ENCODE data around the gene SLC31A2.

Gene SLC31A2

GRCh38 chr9:113151696-113152630 lies 1.2 kb downstream of the SLC31A2 start:
- no peak for DNase-seq

DNA sequence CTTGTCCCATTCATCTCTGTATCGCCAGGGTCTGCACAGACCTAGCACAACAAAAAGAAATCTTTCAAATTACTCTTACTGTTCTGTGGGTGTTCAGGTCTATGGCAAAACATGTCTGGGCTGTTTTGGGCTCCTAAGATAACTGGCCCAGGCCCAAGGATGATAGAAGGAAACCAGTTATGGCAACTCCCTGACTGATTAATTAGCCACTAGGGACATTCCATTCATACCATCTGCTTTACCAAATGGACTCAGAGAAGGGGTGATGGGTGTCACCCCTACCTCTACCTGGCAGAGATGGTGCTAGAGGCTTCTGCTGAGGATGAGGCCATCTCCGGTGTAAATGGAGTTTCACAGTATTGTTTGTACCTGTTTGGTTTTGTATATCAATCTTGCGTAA lies 1.9 kb downstream of the SLC31A2 start:
- DNase-seq = no peak

DNA sequence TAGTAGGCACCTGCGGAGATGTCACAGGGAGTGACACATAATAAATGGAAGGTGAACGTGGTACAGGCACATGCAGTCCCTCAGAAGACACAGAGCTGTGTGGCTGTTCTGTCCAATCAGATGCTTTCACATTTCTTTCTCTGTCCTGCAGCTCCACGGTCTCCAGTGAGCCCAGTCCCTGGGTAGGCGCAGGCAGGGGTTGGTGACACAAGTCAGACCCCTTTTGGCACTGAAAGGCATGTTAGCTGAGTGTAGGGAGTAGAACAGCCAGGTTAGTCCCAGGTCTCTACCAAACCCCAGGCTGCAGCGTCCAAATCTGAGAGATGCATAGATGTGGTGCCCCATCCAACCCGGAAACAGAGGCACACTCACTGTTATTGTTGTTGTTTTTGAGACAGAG lies 2.8 kb downstream of the SLC31A2 start:
- no peak for DNase-seq

GRCh38 chr9:113154471-113154870 lies 3.7 kb downstream of the SLC31A2 start:
- no peak for DNase-seq

- DNase-seq = no peak
Measured at GRCh38 chr9:113154946-113155345, 4.1 kb downstream of the SLC31A2 start.

DNA sequence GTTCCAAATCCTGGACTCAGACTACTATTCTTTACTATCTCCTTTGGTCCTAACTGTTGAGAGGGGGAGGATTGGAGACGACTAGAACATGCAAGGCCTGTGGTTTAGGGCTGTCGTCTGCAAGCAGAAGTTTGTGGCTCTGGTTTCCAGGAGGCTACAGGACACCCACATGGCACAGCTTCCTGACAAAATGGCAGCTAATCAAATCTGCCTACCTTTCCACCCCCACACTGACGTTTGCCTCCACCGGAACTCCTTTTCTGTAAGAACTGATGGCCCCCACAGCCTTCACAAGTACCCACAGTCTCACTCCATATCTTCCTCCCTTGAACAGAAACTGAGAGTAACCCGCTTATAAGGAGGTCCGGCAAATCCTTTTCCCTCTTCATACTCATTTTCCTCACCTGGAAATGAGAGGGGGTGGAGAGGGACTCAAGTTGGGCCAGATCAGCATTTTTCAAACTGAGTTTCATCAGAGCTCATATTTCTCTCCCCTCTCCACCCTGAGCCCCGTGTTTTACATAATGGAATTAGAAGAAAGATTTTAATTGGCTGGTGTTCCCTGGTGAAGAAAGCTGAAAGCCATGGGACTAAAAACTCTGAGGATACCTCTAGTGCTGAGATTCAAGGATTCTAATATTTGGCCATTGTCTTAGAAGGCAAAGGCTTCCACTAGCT lies 5.2 kb downstream of the SLC31A2 start:
- DNase-seq = no peak

DNA sequence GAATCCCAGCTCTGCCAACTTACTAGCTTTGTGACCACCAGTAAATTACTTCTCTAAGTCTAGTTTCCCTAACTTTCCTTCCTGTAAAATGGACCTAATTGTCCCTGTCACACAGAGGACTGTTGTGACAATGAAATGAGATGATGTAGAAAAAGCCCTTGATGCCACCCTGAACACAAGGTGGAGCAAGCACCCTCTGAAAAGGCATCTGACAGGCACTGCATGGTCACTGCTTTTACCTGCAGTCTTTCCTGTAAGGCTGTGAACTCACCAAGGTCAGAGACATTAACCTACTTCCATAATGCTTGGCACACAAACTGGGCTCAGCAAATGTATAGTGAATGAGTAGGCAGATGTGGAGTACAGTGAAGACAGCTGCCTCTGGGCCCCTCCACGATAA lies 6.1 kb downstream of the SLC31A2 start:
- no peak for DNase-seq

DNA sequence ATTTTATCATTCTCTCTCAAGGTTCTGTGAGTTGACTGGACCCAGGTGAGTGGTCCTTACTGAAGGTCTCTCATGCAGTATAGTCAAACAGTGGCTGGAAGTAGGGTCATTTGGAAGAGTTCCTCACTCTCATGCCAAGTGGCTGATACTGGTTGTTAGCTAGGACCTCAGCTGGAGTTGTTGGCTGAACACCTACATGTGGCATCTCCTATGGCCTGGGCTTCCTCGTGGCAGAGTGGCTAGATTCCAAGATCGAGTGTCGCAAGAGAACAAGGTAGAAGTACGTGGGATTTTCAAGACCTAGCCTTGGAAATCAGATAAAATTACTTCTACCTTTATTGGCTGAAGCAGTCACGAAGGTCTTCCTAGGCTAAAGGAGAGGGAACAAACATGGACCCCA lies 7.6 kb downstream of the SLC31A2 start:
- DNase-seq = no peak

DNA sequence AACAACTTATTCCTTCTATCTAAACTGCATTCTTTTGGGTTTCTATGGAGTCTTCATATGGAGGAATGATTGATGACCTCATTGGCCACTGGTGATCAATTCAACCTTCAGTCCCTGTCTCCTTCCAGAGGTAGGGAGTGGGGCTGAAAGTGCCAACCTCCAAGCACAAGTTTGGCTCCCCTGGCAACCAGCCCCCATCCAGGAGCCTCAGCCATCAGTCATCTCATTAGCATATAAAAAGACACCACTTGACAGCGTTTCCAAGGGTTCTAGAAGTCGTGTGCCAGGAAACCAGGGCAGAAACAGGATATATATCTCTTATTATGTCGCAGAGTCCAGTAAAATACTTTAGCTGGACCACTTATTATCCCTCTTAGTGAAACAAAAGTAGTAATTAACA lies 9.8 kb downstream of the SLC31A2 start:
- DNase-seq = no peak

DNA sequence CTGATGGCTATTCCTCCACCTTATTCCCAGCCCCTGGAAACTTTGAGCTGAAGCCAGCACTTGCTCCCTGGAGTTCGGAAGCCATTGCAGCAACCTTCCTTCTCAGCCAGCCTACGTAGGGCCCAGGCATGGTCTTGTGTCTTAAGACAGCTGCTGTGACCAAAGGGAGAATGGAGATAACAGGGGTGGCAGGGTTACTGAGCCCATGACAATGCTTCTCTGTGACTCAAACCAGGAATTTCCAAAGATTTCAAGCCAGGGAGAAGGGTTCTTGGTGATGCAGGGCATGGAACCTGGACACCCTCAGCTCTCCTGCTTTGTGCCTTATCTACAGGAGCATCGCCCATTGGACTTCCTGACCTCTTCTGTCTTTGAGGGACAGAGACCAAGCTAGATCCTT lies 12.2 kb downstream of the SLC31A2 start:
- no peak for DNase-seq

- DNase-seq = no peak
Measured at GRCh38 chr9:113164536-113165300, 13.9 kb downstream of the SLC31A2 start.

DNA sequence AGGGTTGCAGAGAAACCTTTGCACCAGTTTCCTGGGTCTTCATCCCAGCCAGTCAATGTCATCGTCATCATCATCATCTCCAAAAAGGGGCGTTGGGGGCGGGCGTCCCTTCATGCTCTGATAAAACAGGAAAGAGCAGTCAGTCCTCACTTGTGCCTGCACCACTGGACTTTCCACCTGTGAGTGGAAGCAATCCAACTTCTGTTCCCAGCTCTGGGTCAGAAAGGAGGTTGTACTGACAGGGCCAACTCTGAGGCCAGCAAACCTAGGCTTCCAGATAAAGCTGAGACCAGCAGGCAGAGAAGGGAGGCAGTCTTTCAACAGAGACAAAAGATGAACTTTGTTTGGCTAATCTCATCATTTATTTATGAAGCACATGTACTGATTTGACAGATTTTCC lies 15.2 kb downstream of the SLC31A2 start:
- no peak for DNase-seq

DNA sequence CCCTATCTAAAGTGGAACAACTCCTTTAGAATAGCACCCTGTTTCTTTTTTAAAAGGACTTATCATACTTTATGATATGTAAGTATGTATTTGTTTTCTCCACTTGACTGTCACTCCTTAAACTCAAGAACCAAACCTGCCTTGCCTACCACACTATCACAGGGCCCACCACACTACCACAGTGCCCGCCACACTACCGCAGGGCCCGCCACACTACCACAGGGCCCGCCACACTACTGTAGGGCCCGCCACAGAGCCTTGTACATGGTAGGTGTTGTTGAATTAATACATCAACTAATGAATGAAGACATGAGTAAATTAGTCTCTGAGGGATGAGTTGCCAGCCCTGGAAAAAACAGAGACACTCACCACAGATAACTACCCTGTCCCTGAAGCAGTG lies 18.0 kb downstream of the SLC31A2 start:
- DNase-seq = no peak

- DNase-seq = no peak
Measured at GRCh38 chr9:113173341-113173740, 22.5 kb downstream of the SLC31A2 start.

GRCh38 chr9:113176803-113177202 lies 26.0 kb downstream of the SLC31A2 start:
- no peak for DNase-seq

DNA sequence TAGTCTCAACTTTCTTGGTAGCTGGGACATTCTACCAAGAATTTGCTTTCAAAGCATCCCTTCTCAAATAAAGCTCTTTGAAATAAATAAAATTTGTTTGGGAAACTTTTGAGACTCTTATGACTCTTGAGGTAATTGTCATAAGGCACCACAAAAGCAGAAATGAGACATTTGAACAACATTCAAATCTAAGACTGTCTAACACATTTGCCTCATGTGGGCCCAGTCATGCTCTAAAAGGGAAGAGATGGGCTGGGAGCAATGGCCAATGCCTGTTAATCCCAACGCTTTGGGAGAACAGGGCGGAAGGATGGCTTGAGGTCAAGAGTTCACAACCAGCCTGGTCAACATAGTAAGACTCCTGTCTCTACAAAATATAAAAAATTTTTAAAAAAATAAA lies 26.4 kb downstream of the SLC31A2 start:
- no peak for DNase-seq

- no peak for DNase-seq
Measured at GRCh38 chr9:113178087-113178486, 27.3 kb downstream of the SLC31A2 start.

GRCh38 chr9:113179839-113180238 lies 29.0 kb downstream of the SLC31A2 start:
- DNase-seq = no peak

- no peak for DNase-seq
Measured at GRCh38 chr9:113181165-113181564, 30.4 kb downstream of the SLC31A2 start.

DNA sequence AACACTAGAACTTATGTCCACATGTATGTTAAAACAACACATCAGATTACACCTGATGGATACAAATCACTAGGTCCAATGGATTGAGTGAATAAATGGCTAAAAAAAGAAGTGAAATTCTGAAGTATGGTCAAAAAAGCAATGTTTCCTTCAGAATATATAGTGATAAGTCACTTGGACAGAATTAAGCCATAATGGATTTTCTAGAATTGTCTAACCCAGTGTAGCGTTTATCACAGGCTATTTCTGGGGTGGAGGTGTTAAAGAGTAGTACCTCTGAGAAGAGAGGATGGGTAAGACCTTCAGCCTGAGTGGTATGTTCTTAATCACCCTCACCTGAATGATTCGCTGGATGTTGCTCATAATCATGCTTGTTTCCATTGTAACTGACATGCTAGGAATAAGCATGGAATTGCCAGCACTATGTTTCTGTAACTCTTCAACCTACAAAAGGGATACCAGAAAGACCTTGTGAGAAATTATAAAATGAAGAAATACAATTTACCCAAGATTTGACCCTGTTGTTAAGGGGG lies 33.2 kb downstream of the SLC31A2 start:
- DNase-seq = no peak

DNA sequence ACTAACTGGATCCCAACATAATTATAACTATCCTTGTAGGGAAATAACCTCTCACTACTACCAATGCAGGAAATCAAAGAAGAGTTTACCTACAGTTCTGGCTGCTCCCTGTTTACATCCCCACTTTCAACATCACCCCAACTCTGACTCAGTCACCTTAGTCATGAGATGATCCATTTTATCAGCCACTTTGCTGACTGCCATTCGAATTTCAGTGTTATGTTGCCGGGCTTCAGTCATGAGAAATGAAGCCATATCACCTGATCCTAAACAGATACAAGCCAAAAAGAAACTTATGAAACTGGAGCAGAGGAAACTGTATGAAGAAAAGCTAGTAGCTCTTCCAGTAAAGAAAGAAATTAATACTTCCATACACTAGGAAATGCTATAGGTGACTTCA lies 33.7 kb downstream of the SLC31A2 start:
- no peak for DNase-seq

DNA sequence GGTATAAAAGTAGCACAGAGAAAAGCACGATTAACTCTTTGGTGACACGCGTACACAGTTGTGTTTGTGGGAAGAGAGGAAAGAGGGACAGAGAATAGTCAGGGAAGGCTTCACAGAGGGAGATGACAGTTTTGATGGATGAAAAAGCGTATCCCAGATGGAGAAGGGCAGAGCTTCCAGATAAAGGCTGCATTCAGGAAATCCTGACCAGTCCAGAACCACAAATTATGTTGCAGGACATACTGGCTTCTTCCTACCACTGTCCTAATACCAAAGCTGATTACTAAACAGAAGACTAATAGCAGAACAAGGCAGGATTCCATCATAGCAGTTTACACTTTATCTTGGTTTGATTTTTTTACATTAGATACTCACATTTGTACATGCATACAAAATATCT lies 34.5 kb downstream of the SLC31A2 start:
- no peak for DNase-seq

- no peak for DNase-seq
Measured at GRCh38 chr9:113186137-113186755, 35.4 kb downstream of the SLC31A2 start.

Data from right forelimb (tissue), 1 donor.